ENCODE results near the gene CATSPERB.
"Not testable (repeated sequence)": the region's sequence is repeated elsewhere in the genome, so short reads cannot be mapped to it uniquely, and the experiment has no call there.

Gene CATSPERB

GRCh38 chr14:91737619-91738018, 5.7 kb upstream of the CATSPERB start:
- no peak for DNase-seq (ENCODE audit: low read depth in 2 of 2)

DNA sequence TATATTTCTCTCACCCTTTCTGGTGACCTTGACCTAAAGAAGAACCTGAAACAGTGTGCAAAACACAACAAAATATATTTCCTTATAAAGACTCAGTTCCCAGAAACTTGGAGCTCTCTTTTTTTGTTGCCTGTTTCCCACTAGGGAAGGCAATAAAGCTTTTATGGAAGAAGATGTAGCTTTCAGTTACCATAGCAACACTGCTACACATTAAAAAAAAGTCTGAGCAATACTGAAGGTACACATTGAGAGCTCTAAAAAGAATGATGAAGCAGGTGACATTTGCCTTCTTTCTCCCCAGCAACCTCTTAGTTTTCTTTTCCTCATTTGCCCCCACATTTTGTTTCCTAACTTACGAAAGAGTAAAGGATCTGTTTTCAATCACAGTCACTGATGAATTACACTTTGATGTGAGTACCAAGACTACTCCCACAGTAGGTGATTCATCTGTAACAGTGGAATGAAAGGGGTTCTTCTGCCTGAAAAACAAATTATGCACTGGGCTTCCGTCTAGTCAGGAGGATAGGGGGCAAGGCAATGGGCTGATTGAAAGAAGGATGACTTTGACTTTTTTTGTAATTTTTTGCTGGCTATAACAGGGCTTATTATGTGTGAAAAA, 1.1 kb upstream of the CATSPERB start:
- DNase-seq (ENCODE audit: low read depth in 2 of 2) = no peak

DNA sequence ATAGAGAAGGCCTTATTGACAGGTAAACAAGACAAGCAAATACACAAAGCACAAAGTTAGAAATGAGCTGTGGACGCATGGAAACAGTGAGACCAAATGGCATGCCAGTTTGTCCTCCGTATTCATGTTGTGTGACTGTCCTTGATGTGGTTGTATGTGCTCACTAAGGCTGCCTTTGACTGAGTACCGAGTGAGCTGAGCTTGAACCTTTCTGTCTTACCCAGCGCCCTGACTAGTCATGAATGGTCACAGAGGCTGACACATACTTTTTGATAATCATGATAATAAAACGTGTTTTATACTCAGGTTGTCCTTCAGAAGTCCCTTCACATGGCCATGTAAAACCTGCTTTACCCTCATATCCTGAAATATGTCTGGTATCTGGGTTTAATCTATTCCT, 553 bp upstream of the CATSPERB start:
- DNase-seq (ENCODE audit: low read depth in 2 of 2) = no peak

- DNase-seq (ENCODE audit: low read depth in 2 of 2) = no peak
Measured at GRCh38 chr14:91731018-91731417, 868 bp downstream of the CATSPERB start.

- no peak for DNase-seq (ENCODE audit: low read depth in 2 of 2)
Measured at GRCh38 chr14:91729756-91730155, 2.1 kb downstream of the CATSPERB start.

DNA sequence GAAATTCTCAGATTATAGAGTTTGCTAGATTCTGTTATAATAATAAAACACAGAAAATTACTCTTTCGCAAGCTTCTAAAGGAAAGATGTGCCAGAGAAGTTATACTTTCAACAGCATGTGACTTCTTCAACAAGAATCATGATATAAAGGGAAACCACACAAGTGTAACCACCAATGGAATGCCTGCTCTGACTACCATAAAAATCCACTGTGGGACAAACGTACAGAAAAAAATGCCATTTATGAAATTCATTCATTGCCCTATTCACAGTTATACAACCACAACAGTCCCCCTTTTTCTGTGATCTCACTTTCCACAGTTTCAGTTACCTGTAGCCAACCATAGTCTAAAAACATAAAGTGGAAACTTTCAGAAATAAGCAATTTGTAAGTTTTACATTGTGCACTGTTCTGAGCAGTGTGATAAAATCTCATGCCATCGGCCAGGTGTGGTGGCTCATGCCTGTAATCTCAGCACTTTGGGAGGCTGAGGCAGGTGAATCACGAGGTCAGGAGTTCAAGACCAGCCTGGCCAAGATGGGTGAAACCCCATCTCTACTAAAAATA, 3.2 kb downstream of the CATSPERB start:
- DNase-seq (ENCODE audit: low read depth in 2 of 2) = no peak

DNA sequence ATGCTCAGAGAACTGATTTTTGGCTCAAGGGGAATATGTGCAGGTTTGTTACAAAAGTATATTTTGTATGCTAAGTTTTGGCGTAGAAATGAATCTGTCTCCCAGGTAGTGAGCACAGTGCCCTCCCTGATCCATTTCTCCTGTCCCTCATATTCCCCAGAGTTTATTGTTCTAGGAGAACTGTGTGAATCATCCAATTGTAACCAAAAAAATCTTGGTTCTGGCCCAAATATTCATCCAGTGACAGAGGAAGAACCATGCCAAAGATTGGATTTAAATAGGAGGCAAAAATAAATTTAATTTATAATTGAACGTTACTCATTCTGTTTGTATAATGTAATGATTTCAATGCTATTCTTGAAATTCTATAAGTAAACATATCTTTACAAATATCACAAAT, 4.8 kb downstream of the CATSPERB start:
- DNase-seq (ENCODE audit: low read depth in 2 of 2) = no peak

- DNase-seq (ENCODE audit: low read depth in 2 of 2) = no peak
Measured at GRCh38 chr14:91723501-91723900, 8.4 kb downstream of the CATSPERB start.

- DNase-seq (ENCODE audit: low read depth in 2 of 2) = no peak
Measured at GRCh38 chr14:91722386-91722785, 9.5 kb downstream of the CATSPERB start.

DNA sequence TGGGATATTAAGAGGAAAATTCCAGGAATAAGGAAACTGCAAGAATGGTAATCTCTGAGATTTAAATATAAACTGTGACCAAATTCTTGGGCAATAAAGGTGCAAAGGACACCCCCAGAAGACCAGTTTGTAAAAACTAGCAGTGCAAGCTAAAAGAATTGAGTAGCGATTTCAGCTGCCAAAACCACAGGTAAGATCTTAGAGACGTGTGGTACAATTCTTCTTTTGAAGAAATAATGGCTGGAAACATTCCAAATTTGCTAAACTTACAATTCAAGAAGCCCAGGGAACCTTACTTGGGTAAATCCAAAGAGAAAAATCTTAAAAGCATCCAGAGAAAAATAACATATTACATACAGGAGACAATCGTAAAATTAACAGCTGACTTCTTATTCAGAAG, 12.0 kb downstream of the CATSPERB start:
- DNase-seq (ENCODE audit: low read depth in 2 of 2) = no peak

DNA sequence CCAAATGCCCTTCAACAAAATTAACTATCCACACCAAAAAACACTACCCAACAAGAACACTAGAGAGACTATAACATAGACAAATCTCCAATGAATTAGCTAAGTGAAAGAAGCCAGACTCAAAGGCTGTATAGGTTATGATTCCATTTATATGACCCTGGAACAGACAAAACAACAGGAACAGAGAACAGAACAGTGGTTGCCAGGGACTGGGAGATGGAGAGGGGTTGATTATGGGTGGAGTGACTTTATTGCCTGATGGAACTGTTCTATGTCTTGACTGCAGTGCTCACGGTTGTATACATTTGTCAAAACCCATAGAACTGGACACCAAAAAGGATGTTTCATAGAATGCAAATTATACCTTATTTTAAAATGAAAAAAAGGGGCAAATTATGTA, 14.9 kb downstream of the CATSPERB start:
- no peak for DNase-seq (ENCODE audit: low read depth in 2 of 2)

DNA sequence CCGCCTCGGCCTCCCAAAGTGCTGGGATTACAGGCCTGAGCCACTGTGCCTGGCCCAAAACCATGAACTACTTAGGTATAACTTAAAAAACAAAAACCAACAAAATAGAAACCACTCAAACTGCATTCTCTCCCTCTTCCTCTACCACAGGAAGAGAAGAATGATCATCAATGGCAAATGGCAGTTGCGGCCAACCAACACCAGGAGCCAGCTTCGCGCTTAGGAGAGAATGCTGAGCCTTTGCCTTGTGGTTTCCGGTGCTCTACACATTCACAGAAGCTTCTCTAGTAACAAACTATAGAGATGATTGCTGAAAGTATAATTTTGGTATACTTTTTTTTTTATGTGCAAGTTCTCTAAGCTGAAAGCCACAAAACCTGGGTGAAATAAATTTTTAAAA, 17.1 kb downstream of the CATSPERB start:
- DNase-seq (ENCODE audit: low read depth in 2 of 2) = no peak

GRCh38 chr14:91708795-91709194, 23.1 kb downstream of the CATSPERB start:
- no peak for DNase-seq (ENCODE audit: low read depth in 2 of 2)

GRCh38 chr14:91706996-91707395, 24.9 kb downstream of the CATSPERB start:
- DNase-seq (ENCODE audit: low read depth in 2 of 2) = no peak

GRCh38 chr14:91694643-91695042, 37.2 kb downstream of the CATSPERB start:
- no peak for DNase-seq (ENCODE audit: low read depth in 2 of 2)

DNA sequence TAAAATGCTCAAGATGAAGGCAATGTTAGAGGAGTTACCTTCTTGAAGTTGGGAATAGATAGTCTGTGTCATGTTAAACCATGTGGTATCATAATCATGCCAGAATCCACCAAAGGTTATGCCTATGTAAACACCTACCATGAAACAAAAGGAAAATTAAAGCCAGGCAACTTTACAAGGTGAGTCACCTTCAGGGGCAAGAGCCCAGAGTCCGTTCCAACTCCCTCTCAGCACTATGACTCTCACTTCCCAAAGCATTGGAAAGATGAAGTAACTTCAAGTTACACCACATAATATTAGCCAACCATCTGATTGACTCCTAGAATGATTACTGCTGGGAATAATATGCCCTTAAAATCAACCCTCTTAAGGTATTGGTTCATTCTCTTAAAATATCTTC, 38.5 kb downstream of the CATSPERB start:
- DNase-seq (ENCODE audit: low read depth in 2 of 2) = no peak

DNA sequence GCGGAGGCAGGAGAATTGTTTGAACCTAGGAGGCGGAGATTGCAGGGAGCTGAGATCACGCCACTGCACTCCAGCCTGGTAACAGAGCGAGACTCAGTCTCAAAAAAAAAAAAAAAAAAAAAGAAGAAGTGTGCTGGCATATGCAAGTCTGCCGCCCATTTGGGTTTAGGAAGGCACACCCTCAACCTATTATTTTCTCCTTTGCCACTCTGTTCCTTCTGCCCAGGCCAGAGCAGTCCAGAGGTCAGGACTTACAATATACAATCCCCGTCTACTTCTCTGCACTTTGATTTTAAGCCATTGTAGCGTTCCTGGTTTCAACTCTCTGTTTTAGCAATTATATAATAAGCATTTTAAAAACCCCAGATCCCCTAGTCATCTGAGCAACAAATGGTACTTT, 39.8 kb downstream of the CATSPERB start:
- no peak for DNase-seq (ENCODE audit: low read depth in 2 of 2)

GRCh38 chr14:91689608-91690007, 42.3 kb downstream of the CATSPERB start:
- DNase-seq (ENCODE audit: low read depth in 2 of 2) = no peak

DNA sequence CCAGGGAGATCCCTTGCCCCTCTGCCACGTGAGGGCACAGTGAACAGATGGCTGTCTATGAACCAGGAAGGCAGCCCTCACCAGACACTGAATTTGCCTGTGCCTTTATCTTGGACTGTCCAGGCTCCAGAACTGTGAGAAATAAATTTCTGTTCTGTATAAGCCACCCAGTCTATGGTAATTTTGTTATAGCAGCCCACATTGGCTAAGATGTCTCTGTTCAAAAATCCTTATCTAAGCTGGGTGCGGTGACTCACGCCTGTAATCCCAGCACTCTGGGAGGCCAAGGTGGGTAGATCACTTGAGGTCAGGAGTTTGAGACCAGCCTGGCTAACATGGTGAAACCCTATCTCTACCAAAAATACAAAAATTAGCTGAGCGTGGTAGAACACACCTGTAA, 44.5 kb downstream of the CATSPERB start:
- DNase-seq (ENCODE audit: low read depth in 2 of 2) = not testable (repeated sequence)

- no peak for DNase-seq (ENCODE audit: low read depth in 2 of 2)
Measured at GRCh38 chr14:91685600-91685999, 46.3 kb downstream of the CATSPERB start.

DNA sequence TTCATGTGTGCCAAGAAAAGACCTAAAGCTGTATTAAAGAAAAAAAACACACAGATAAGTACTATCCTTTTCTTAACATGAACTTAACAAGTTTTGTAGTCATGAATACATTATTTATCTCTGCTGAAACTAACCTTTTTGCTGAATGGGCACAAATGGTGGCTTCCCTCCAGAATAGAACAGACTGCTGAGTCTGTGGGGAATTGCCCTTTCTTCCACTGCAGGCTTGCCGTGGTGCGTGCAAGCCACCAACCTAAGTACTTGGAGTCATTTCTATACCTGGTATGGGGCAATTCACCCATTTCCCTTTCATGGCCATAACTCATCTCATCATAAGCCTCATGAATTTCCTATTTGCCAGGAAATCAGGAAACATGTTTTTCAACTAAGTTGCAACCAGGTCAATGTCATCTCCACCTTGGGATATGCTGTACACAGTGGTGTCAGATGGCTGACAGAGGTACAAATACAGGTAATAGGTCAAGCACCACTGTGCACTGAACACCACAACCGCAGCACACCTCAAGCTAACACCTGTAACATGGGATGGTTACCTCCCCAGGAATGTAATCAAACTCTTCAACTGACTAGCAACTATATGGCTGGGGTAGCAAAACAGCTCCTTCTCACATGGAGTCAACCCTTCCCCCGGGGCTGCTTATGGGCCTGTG, 49.9 kb downstream of the CATSPERB start:
- peak in 1 of 2 experiments; percentile 3 for DNase-seq (ENCODE audit: low read depth in 2 of 2)

DNA sequence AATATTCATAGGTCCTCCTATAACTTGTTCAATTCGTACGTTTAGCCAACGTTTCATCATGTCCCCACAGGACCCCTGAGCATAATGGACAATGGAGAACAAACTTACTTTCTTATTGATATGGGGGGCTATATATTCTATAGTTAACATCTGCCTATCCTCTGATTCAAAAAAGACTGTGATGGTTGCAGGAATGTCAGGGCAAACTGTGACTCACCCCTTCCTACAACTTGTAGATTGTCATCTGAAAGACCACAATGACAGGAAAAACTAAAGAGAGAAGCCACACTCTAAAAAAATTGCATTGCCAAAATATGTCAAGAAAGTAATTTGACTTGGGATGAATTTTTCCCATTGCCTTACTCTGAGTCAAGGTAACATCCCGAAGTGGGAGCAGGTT, 50.8 kb downstream of the CATSPERB start:
- no peak for DNase-seq (ENCODE audit: low read depth in 2 of 2)

- no peak for DNase-seq (ENCODE audit: low read depth in 2 of 2)
Measured at GRCh38 chr14:91679273-91679672, 52.6 kb downstream of the CATSPERB start.
